ENCODE data around the gene PIP5K1C.
"Not testable (repeated sequence)": the region's sequence is repeated elsewhere in the genome, so short reads cannot be mapped to it uniquely, and the experiment has no call there.

Gene PIP5K1C

GRCh38 chr19:3642987-3643673 lies 57.1 kb downstream of the PIP5K1C start:
- DNase-seq, result no peak

DNA sequence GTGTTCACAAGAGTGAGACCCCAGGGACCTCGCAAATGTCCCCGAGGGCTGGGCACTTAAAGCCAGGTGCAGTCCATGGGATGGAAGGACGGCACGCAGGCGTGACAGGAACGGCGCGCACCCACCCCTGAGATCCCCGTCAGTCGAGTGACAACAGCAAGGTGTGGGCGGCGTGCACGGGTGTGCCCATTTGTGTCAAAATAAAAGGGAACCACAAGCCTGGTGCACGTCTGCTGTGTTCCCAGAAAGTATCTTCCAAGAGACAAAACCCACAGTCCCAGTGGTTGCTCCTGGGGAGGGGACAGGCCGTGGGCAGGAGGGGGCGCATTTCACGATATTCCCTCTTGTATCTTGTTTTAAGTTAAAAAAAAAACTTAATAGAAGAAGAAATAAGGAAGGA lies 58.0 kb downstream of the PIP5K1C start:
- no peak for DNase-seq

DNA sequence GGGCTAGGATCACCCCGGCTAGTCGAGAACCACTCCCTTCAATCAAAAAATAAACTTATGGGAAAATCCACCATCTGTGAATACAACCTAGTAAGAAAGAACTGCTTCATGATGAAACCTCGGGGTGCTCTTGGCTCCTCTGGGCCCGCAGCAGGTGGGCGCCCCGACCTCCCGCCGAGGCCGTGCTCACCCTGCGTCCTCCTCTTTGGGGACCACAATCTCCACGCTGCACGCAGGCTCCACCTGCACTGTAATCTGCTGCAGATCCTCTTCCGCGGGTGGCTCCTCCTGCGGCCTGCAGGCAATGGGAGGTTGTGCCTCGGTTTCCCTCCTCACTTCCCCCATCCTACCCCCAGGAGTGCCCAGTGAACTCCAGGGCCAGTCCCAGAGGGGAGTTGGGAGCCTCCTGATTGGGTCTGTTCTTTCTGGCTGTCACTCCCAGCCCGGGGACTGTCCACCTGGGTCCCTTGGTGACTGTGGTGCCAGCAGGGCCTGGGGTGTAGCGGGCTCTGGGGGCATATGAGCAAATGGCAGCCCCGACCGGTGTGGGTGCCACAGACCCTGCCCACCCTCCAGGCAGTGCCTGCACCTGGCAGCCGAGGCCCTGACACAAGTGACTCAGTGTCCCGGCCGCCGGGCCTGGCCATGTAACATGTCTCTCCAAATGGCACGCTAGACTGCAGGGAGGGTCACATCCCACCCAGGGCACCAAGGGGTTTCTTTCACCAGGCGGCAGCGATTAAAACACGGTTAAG lies 58.6 kb downstream of the PIP5K1C start:
- no peak for DNase-seq

- no peak for DNase-seq
Measured at GRCh38 chr19:3639479-3639878, 60.8 kb downstream of the PIP5K1C start.

DNA sequence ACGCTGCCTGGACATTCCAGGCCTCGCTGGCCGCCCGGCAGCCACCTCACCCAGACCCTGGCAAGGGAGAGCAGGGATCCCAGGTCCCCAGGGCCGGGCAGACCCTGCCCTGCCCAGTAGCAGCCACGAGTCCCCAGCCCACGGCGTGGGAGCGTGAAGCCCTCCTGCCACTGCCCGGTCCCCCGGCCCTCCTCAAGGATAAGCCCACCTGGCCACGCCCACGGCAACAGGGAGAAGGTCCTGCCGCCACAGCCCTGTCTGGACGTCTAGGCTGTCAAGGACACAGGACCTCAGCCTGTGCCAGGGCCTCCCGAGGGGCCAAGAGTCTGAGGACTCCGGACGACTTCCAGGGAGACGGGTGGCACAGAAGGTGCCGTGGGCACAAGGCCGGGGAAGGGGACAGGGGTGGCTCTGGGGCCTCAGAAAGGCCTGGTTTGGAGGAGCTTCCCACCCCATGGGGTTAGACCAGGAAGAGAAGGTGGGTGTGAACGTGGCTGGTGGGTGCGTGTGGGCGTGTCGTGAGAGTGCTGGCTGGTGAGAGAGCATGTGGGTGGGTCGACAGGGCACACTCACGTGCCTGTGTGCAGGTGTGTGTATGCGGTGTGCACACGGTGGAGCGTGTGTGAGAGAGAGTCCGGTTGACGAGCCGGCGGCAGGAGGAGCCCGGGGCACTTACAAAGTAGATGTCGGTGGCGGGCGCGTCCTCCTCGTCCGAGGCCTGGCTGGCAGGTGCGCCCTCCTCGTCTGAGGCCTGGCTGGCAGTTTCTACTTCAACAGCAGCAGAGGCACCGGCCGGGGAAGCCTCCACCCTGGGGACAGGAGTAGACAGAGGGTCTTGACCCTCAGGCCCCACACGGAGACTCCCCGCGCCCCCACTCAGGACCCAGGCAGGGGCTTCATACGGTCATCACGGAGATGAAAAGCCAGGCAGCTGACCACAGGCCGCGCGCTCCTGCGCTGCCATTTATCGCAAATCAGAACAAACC lies 61.8 kb downstream of the PIP5K1C start:
- DNase-seq, result no peak

- DNase-seq, result no peak
Measured at GRCh38 chr19:3637621-3638020, 62.6 kb downstream of the PIP5K1C start.

- no peak for DNase-seq
Measured at GRCh38 chr19:3636962-3637361, 63.3 kb downstream of the PIP5K1C start.

DNA sequence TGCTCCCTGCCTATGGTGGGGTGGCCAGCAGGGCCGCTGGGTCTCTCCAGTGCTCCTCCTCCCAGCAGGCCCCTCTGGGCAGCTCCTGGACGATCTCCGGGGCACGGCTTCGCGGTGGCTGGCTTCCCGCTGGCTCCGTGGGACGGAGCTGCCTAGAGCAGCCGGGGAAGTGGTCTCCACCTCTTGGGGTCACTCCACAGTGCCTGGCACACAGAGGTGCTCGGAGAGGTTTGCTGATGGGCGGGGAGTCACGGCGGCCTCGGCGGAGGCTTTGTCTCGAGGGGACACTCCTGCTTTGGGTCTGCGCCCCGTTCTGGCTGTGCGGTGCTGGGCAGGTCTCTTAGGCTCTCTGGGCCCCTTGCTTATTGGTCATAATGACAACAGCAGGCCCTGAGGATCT lies 63.8 kb downstream of the PIP5K1C start:
- DNase-seq, result no peak

- no peak for DNase-seq
Measured at GRCh38 chr19:3634496-3635045, 65.7 kb downstream of the PIP5K1C start.

DNA sequence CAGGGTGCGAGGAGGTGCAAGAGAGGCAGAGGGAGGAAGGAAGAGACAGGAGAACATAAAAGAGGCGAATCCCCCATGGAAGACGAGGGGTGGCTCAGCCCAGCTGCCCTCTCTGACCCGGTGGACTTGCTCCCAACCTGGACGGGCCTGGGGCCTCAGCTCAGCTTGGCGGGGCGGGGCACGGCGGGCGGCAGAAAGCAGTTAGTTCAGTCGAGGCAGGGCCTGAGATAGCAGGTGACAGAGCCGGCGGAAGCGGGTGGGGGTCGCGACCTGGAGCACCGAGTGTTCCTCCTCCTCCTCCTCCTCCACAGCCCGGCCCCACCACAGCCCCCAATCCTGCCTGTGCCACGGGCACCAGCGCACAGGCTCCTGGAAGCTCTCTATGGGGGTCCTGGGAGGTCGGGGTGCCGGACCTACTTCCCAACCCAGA lies 66.7 kb downstream of the PIP5K1C start:
- DNase-seq, result no peak

- DNase-seq, result no peak
Measured at GRCh38 chr19:3632739-3633558, 67.3 kb downstream of the PIP5K1C start.

DNA sequence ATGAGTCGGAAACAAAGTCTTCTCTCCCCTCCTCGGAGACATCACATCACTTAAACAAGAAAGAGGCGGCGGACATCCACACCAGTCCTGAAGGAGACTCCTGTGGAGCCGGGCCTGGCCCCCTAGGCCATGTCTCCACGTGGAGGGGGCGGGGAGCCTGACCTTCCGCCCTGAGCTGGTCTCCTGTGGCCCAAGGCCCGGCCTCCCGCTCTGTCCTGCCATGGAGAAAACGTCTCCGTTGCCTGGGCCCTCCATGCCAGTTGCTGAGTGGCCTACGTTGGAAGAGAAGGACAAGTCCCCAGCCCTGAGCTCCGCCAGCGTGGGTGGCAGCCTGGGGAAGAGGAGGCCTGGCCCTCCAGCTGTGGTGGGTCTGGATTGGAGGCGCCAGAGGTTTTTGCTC lies 68.2 kb downstream of the PIP5K1C start:
- no peak for DNase-seq

DNA sequence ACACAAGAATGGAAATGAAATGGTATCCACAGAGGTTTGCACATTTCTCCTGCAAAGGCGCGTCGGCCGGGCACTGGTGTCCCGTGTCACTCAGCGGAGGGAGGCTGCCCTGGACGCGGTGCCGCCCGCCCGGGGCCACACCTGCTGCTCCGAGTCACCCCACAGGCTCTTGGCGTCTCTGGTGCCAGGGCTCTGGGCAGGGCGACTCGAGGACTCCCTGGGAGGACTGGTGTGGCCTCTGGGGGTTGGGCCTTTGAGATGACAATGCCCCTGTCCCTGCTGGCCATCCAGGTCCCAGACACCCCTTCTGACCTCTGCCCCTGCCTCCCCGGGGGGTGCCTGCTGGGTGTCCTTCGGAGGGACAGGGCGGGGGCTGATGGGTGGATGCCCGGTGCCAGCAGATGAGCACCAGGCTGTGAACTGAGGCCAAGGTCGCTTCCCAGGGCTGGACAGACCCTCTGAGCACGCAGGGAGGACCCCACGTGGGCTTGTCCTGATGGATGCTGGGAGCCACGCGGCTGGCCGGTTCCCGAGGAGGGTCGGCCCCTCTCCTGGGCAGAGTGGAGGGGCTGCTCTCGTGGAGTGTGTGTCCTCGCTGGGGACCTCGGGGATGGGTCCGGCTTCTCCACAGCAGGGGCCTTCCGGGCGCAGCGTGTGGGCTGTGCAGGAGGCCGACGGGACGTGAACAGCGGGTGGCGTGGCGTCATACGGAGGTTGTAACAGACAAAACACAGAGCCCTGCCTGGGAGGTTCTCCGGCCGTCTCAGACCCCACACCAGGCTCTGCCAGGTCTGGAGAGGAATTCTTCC lies 69.0 kb downstream of the PIP5K1C start:
- no peak for DNase-seq

DNA sequence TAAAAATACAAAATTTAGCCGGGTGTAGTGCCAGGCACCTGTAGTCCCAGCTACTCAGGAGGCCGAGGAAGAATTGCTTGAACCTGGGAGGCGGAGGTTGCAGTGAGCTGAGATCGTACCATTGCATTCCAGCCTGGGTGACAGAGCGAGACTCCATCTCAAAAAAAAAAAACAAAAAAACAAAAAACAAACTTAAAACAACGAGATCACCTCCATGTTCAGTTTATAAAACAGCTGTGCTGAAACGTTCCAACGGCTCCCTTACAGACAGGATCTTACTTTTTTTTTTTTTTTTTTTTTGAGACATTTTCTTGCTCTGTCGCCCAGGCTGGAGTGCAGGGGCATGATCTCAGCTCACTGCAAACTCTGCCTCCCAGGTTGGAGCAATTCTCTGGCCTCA lies 71.5 kb downstream of the PIP5K1C start:
- DNase-seq, result not testable (repeated sequence)

- DNase-seq, result no peak
Measured at GRCh38 chr19:3627351-3627723, 72.9 kb downstream of the PIP5K1C start.

DNA sequence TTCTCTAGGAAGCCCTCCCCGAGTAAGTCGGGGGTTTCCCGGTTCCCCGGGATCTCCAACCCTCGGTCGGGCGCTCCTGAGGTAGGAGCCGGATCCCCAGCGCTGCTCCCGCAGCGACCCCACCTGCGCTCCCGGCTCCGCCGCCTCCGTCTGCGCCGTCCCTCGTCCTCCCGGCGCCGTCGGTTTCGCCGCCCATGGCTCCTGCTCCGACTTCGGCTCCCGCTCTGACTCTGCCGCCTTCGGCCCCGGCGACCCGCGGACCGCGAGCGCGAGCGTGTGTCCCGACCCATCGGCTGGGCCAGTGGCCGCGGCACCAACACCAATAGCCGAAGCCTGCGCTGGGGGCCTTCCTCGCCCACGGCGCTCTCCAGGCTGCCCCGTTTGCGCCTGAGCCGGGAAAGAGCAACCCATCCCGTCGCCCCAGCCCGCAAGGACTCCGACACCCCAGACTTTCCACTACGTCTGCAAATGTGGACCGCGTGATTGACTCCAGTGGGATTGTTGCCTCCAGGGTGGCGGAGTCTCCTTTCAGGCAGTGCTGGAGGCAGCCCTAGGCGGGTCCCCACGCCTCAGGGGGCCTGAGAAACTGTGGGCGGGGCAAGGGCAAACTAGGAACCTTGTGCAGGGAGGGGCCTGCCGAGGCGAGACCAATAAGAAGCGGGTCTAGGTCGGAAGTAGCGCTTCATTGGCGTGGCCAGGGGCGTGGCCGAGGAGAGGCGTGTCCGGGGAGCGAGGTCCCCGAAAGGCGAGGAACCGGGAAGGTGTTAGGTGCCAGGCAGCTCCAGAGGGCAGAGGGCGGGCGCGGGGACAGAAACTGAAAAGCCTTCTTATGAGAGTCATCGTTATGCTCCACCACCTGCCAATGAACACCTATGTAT lies 73.6 kb downstream of the PIP5K1C start, which contains the start of gene CACTIN:
TSS of gene CACTIN (minus strand) at position 318 of the 878 bp plus-strand sequence. CDS start at position 290, 28 bp downstream.
- DNase-seq, result peak; percentile 80

- DNase-seq, result no peak
Measured at GRCh38 chr19:3625996-3626472, 74.2 kb downstream of the PIP5K1C start.

DNA sequence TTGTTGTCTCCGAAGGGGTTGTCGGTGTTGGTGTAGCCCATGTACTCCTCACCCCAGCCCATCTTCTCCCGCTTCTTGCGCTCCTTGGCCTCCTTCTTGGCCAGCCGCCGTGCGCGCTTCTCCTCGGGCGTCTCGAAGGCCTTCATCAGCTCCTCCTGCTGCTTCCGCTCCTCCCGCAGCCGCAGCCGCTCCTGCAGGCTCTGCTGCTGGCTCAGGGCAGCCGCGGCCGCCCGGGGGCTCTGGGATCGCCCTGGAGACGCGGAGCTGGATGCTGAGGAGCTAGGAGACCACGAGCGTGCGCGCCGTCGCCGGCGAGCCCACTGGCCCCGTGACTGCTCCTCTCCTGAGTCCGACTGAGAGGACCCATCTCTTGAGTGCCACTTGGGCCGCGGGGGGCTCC lies 76.6 kb downstream of the PIP5K1C start:
- DNase-seq, result no peak

DNA sequence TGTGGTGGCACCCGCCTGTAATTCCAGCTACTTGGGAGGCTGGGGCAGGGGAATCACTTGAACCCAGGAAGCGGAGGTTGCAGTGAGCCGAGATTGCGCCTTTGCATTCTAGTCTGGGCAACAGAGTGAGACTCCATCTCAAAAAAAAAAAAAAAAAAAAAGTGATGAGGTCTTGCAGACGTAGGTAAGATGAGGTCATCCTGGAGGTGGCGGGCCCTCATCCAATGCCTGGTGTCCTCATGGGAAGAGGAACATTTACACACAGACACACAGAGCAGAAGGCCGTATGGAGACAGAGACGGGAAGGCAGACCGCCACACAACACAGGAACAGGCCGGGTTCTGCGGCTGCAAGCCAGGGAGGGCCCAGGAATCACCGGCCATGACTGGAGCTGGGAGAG lies 78.0 kb downstream of the PIP5K1C start:
- DNase-seq, result no peak

DNA sequence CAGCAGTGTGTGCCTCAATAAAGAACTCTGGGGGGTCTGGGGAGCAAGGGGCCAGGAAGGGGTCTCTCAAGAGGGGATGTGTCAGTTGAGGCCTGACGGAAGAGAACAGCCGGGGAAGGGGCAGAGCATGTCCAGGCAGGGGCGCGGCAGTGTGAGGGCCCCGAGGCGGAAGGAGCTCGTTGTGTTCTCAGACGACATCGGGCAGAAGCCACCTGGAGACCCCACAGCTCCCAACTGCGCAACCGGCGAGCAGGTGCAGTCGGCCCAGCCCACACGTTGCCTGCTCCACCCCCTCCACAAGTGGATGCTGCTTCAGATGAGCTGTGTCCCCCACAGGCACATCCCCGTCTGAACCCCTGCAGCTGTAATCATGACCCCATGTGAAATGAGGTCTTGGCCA lies 78.6 kb downstream of the PIP5K1C start:
- DNase-seq, result no peak

Measured in NCI-H2081 treated with DMSO at 0.1 percent for 48 hours (cell line).